Neural progenitor cell (in vitro differentiated cells): ENCODE results near the gene SCD. TPM values are rescaled to one million over a fixed set of nuclear protein-coding genes. Genes with fewer than 3 reads are reported as not detected.
"Not testable (repeated sequence)": the region's sequence is repeated elsewhere in the genome, so short reads cannot be mapped to it uniquely, and the experiment has no call there.

Source experiments
- DNase-seq: peaks from one replicate; pipeline ENCODE4 v3.0.0-alpha.2; 2016; ENCODE audit warnings: low spot score
- H2AFZ ChIP-seq: fragments of 200-600 bp; sonication (generic); replicated peaks from 2 replicates; pipeline ENCODE4 v1.6.1; 2016; ENCODE audit warnings: antibody characterized with exemption
- H3F3A ChIP-seq: fragments of 200-600 bp; sonication (generic); 2 replicates; pipeline ENCODE4 v1.6.1; 2016; ENCODE audit warnings: antibody characterized with exemption, low read depth
- H3K27ac ChIP-seq: fragments of 200-600 bp; sonication (generic); 2 replicates; pipeline ENCODE4 v1.5.1; 2016; ENCODE audit warnings: mild to moderate bottlenecking
- H3K27me3 ChIP-seq: fragments of 200-600 bp; sonication (generic); 2 replicates; pipeline ENCODE4 v1.6.1; 2016; ENCODE audit warnings: mild to moderate bottlenecking, moderate library complexity
- H3K36me3 ChIP-seq: fragments of 200-600 bp; sonication (generic); 2 replicates; pipeline ENCODE4 v1.5.1; 2016
- H3K4me1 ChIP-seq: fragments of 200-600 bp; sonication (generic); 2 replicates; pipeline ENCODE4 v1.6.1; 2016; ENCODE audit warnings: mixed run types
- H3K4me2 ChIP-seq: fragments of 200-600 bp; sonication (generic); 2 replicates; pipeline ENCODE4 v1.6.1; 2016
- H3K4me3 ChIP-seq: fragments of 200-600 bp; sonication (generic); 2 replicates; pipeline ENCODE4 v1.5.1; 2016
- H3K79me2 ChIP-seq: fragments of 200-600 bp; sonication (generic); 2 replicates; pipeline ENCODE4 v1.6.1; 2016; ENCODE audit warnings: low read depth
- H3K9ac ChIP-seq: fragments of 200-600 bp; sonication (generic); 2 replicates; pipeline ENCODE4 v1.6.1; 2016
- H3K9me3 ChIP-seq: fragments of 200-600 bp; sonication (generic); 2 replicates; pipeline ENCODE4 v1.5.1; 2016; ENCODE audit warnings: low read depth
- H4K20me1 ChIP-seq: fragments of 200-600 bp; sonication (generic); 2 replicates; pipeline ENCODE4 v1.6.1; 2016; ENCODE audit warnings: low read depth
- H3K27ac Mint-ChIP-seq: 3 replicates; pipeline ENCODE4 v1.8.0; 2021; ENCODE audit warnings: mixed read lengths
- H3K27me3 Mint-ChIP-seq: 2 replicates; pipeline ENCODE4 v1.8.0; 2022; ENCODE audit warnings: low read depth, mild to moderate bottlenecking, inconsistent platforms, moderate library complexity, mixed read lengths; ENCODE audit not compliant: insufficient read depth
- H3K36me3 Mint-ChIP-seq: 3 replicates; pipeline ENCODE4 v1.8.0; 2021; ENCODE audit warnings: mixed read lengths
- H3K4me1 Mint-ChIP-seq: 3 replicates; pipeline ENCODE4 v1.8.0; 2021; ENCODE audit warnings: mixed read lengths
- H3K4me3 Mint-ChIP-seq: 3 replicates; pipeline ENCODE4 v1.8.0; 2021; ENCODE audit warnings: mild to moderate bottlenecking, moderate library complexity, mixed read lengths
- H3K9me3 Mint-ChIP-seq: 3 replicates; pipeline ENCODE4 v1.8.0; 2020; ENCODE audit warnings: mixed read lengths
- CTCF ChIP-seq: fragments of 200-600 bp; sonication (generic); IDR thresholded peaks from 2 replicates; pipeline ENCODE4 v1.5.1; 2017; ENCODE audit warnings: antibody characterized with exemption, mild to moderate bottlenecking
- EZH2 ChIP-seq: fragments of 200-600 bp; sonication (generic); IDR thresholded peaks from 2 replicates; pipeline ENCODE4 v1.6.1; 2017; ENCODE audit warnings: antibody characterized with exemption, mild to moderate bottlenecking, moderate library complexity
- EZH2phosphoT487 ChIP-seq: fragments of 200-600 bp; sonication (generic); IDR thresholded peaks from 2 replicates; pipeline ENCODE4 v1.6.1; 2017; ENCODE audit warnings: antibody characterized with exemption
- total RNA-seq: library from RNA; depleted of rRNA; stranded (reverse); fragments of >200 nt; gene quantifications from 2 replicates; pipeline ENCODE4 v1.2.3, GENCODE V29; 2015; ENCODE audit warnings: low replicate concordance

Gene SCD
- 448 and 468 TPM in 2 replicates for total RNA-seq

GRCh38 chr10:100346765-100347567 is at the start of gene SCD:
Gene SCD, plus strand, starts transcription at chr10:100347233. Its CDS starts 272 bp downstream, at chr10:100347505.
- TF ChIP-seq EZH2, result no peak
- TF ChIP-seq EZH2phosphoT487, result peak; percentile 17
- peak within 1 kb of the TSS; percentile 92 for H3K4me2 ChIP-seq
- peak within 1 kb of the TSS; percentile 100 for H3K27ac ChIP-seq
- Mint-ChIP-seq H3K4me3 (peak within 1 kb of the TSS; percentile 100), H3K4me1 (peaks cover 69% of the 10 kb centered on the region), H3K27ac (peak within 1 kb of the TSS; percentile 91), H3K9me3 (no peaks in the 10 kb centered on the region), H3K36me3 (peaks cover 41% of the 10 kb centered on the region), H3K27me3 (peaks cover 11% of the 10 kb centered on the region)
- peak; percentile 97 for DNase-seq
- peaks cover 71% of the 10 kb centered on the region for H3K79me2 ChIP-seq
- H3K9ac ChIP-seq, result peak within 1 kb of the TSS; percentile 88
- H3K4me1 ChIP-seq, result peaks cover 41% of the 10 kb centered on the region
- H3F3A ChIP-seq, result peaks cover 22% of the 10 kb centered on the region
- no peaks in the 10 kb centered on the region for H3K27me3 ChIP-seq
- H2AFZ ChIP-seq, result peak within 1 kb of the TSS; percentile 32
- no peaks in the 10 kb centered on the region for H3K9me3 ChIP-seq
- peaks cover 9% of the 10 kb centered on the region for H3K36me3 ChIP-seq
- H4K20me1 ChIP-seq, result peaks cover 47% of the 10 kb centered on the region
- peak within 1 kb of the TSS; percentile 84 for H3K4me3 ChIP-seq

- Mint-ChIP-seq H3K9me3 (peaks cover 16% of the 10 kb centered on the region), H3K27me3 (peaks cover 29% of the 10 kb centered on the region)
- H3K79me2 ChIP-seq, result no peaks in the 10 kb centered on the region
These were observed 49.8 kb upstream of the SCD start for GRCh38 chr10:100297242-100297641.

GRCh38 chr10:100301123-100301522 is 45.9 kb upstream of the SCD start:
- H3K9me3 Mint-ChIP-seq, result peaks cover 16% of the 10 kb centered on the region
- not testable (repeated sequence) for H3K9ac ChIP-seq, H3K4me1 ChIP-seq, H3K4me3 ChIP-seq, H4K20me1 ChIP-seq, DNase-seq, H3K4me2 ChIP-seq, H3K79me2 ChIP-seq, H3K9me3 ChIP-seq, H3K36me3 Mint-ChIP-seq, H2AFZ ChIP-seq, H3K36me3 ChIP-seq, H3F3A ChIP-seq, H3K27ac ChIP-seq, H3K27me3 ChIP-seq
- peaks cover 27% of the 10 kb centered on the region for H3K4me1 Mint-ChIP-seq
- peak overlapping the region; percentile 15 for H3K4me3 Mint-ChIP-seq
- H3K27ac Mint-ChIP-seq, result peak overlapping the region; percentile 5
- H3K27me3 Mint-ChIP-seq, result peaks cover 20% of the 10 kb centered on the region

More at GRCh38 chr10:100297242-100297641, 49.8 kb upstream of the SCD start:
- Histone ChIP-seq H3K27ac (no peak overlapping the region), H3F3A (no peaks in the 10 kb centered on the region), H3K36me3 (no peaks in the 10 kb centered on the region), H4K20me1 (no peaks in the 10 kb centered on the region), H3K4me3 (no peak overlapping the region), H3K27me3 (peaks cover 3% of the 10 kb centered on the region), H3K9ac (no peak overlapping the region), H3K4me1 (no peaks in the 10 kb centered on the region), H3K4me2 (no peak overlapping the region), H2AFZ (no peak overlapping the region), H3K9me3 (no peaks in the 10 kb centered on the region)
- no peak for DNase-seq
- peaks cover 27% of the 10 kb centered on the region for H3K4me1 Mint-ChIP-seq
- TF ChIP-seq EZH2 (no peak), CTCF (no peak), EZH2phosphoT487 (no peak)
- no peak overlapping the region for H3K4me3 Mint-ChIP-seq
- peaks cover 3% of the 10 kb centered on the region for H3K36me3 Mint-ChIP-seq
- H3K27ac Mint-ChIP-seq, result no peak overlapping the region

- Mint-ChIP-seq H3K36me3 (peaks cover 3% of the 10 kb centered on the region), H3K9me3 (peaks cover 16% of the 10 kb centered on the region), H3K27ac (no peak overlapping the region), H3K4me1 (peaks cover 27% of the 10 kb centered on the region), H3K27me3 (peaks cover 13% of the 10 kb centered on the region), H3K4me3 (no peak overlapping the region)
- no peak overlapping the region for H3K4me2 ChIP-seq
- peak; percentile 60 for DNase-seq
- no peak overlapping the region for H2AFZ ChIP-seq
- TF ChIP-seq EZH2, result no peak
- peak; percentile 73 for TF ChIP-seq CTCF
- H3F3A ChIP-seq, result no peaks in the 10 kb centered on the region
- H3K27me3 ChIP-seq, result peaks cover 20% of the 10 kb centered on the region
- no peak overlapping the region for H3K4me3 ChIP-seq
- H3K9me3 ChIP-seq, result no peaks in the 10 kb centered on the region
- H3K4me1 ChIP-seq, result no peaks in the 10 kb centered on the region
- no peak overlapping the region for H3K27ac ChIP-seq
- H3K9ac ChIP-seq, result no peak overlapping the region
- no peaks in the 10 kb centered on the region for H3K36me3 ChIP-seq
- no peaks in the 10 kb centered on the region for H3K79me2 ChIP-seq
- H4K20me1 ChIP-seq, result no peaks in the 10 kb centered on the region
These were observed 43.2 kb upstream of the SCD start for GRCh38 chr10:100303724-100304319.
